ENCODE data around the gene CTPS2. TPM values are rescaled to one million over a fixed set of nuclear protein-coding genes. Genes with fewer than 3 reads are reported as not detected.
"Not testable (repeated sequence)": the region's sequence is repeated elsewhere in the genome, so short reads cannot be mapped to it uniquely, and the experiment has no call there.

CTPS2 gene
- total RNA-seq, 1 donor from 2014 or later: 16.4 TPM

GRCh38 chrX:16745102-16745501 lies 32.6 kb upstream of the CTPS2 start:
- TF ChIP-seq, protein P1, sequence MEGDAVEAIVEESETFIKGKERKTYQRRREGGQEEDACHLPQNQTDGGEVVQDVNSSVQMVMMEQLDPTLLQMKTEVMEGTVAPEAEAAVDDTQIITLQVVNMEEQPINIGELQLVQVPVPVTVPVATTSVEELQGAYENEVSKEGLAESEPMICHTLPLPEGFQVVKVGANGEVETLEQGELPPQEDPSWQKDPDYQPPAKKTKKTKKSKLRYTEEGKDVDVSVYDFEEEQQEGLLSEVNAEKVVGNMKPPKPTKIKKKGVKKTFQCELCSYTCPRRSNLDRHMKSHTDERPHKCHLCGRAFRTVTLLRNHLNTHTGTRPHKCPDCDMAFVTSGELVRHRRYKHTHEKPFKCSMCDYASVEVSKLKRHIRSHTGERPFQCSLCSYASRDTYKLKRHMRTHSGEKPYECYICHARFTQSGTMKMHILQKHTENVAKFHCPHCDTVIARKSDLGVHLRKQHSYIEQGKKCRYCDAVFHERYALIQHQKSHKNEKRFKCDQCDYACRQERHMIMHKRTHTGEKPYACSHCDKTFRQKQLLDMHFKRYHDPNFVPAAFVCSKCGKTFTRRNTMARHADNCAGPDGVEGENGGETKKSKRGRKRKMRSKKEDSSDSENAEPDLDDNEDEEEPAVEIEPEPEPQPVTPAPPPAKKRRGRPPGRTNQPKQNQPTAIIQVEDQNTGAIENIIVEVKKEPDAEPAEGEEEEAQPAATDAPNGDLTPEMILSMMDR (conservative IDR thresholded peaks at IDR 0.05; ENCODE audit: low read depth, low read length): no peak

DNA sequence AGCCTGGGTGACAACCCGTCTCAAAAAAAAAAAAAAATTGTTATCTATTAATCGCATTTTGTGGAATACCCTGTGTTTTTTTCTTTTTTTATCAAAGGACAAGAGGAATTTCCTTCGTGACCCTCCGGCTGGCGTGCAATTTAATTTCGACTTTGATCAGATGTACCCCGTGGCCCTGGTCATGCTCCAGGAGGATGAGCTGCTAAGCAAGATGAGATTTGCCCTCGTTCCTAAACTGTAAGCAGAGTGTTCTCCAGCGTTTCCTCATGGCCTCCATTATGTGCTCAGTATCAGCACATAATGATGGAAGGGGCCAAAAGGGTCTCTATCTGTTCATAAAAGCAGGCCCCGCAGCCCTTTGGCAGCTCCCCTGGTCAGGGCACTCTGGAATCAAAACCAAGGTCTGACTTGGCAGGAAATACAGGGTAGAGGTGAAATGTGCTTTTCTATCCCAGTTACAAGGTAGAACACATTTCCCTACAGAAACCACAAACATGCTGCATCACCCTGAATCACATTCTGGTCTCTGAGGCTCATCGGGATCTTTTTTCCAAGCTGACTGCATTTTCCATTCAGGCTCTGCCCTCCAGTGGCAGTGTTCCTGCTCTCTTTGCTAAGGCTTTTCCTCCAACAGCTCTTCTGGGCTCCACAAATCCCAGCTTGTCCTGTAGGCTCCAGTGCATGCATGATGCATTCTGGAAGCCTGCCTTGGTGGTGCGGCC lies 31.3 kb upstream of the CTPS2 start:
- H3K4me3 ChIP-seq (ENCODE audit: low read depth, low read length): no peak overlapping the region
- TF ChIP-seq, protein P1 (conservative IDR thresholded peaks at IDR 0.05; ENCODE audit: low read depth, low read length): peak; percentile 45
- DNase-seq (ENCODE audit: low read depth): no peak

More at GRCh38 chrX:16745102-16745501, 32.6 kb upstream of the CTPS2 start:
- DNase-seq (ENCODE audit: low read depth): no peak
- no peak overlapping the region for H3K4me3 ChIP-seq (ENCODE audit: low read depth, low read length)

GRCh38 chrX:16739574-16739973 lies 27.1 kb upstream of the CTPS2 start:
- DNase-seq (ENCODE audit: low read depth): no peak
- TF ChIP-seq, protein P1 (conservative IDR thresholded peaks at IDR 0.05; ENCODE audit: low read depth, low read length): no peak
- H3K4me3 ChIP-seq (ENCODE audit: low read depth, low read length): no peak overlapping the region

GRCh38 chrX:16737024-16737423 lies 24.6 kb upstream of the CTPS2 start:
- TF ChIP-seq, protein P1 (conservative IDR thresholded peaks at IDR 0.05; ENCODE audit: low read depth, low read length): no peak
- no peak overlapping the region for H3K4me3 ChIP-seq (ENCODE audit: low read depth, low read length)
- no peak for DNase-seq (ENCODE audit: low read depth)

GRCh38 chrX:16733013-16733412 lies 20.5 kb upstream of the CTPS2 start:
- TF ChIP-seq, protein P1 (conservative IDR thresholded peaks at IDR 0.05; ENCODE audit: low read depth, low read length): no peak
- no peak overlapping the region for H3K4me3 ChIP-seq (ENCODE audit: low read depth, low read length)

GRCh38 chrX:16730450-16730849 lies 18.0 kb upstream of the CTPS2 start:
- no peak for DNase-seq (ENCODE audit: low read depth)
- no peak overlapping the region for H3K4me3 ChIP-seq (ENCODE audit: low read depth, low read length)
- TF ChIP-seq, protein P1 (conservative IDR thresholded peaks at IDR 0.05; ENCODE audit: low read depth, low read length): no peak

More at GRCh38 chrX:16733013-16733412, 20.5 kb upstream of the CTPS2 start:
- no peak for DNase-seq (ENCODE audit: low read depth)

DNA sequence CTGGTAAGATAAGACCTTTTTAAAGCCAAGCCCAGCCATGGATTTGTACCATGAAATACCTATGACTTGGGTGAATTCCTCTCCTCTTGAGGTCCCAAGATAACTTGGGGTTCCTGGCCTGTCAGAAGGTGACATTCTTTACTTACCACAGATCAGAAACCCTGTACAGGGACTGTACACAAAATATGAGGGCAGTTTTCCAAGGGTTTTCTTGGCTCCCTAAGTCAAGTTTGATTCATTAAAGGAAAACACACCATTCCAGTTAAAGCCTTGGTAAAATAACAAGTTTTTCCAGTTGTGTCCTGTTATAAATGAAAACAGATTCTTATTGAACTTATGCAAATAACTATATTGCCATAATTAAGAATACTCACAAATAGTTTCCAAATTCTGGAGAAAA lies 15.2 kb upstream of the CTPS2 start:
- no peak overlapping the region for H3K4me3 ChIP-seq (ENCODE audit: low read depth, low read length)
- no peak for DNase-seq (ENCODE audit: low read depth)
- TF ChIP-seq, protein P1 (conservative IDR thresholded peaks at IDR 0.05; ENCODE audit: low read depth, low read length): no peak

DNA sequence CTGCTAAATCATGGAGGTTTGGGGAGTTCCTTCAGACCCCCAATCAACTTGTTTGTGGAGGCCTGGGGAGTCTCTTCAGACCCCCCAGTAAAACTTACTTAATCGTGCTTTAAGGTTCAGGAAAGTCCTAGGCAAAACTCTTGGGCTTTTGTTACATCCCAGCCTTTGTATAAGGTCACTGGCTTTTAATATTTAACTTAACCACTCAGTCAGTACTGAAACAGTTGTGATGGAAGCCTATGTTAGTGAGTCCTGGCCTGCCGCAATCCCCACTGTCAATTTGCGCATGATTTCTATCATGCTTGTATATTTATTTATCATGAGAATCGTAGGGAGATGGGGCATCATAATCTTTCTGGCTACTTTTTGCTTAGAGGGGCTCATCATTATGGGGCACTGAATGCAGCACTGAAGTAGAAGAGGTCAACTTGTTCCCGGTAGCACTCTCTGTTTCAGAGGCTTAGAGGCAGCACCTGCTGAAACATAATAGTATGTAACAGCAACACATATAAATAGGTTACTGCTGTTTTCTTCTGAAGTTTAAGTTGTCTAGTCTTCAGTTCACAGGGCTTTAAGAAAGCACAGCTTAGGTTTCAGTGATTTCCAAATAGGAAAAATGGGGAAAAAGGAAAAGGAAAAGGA lies 14.0 kb upstream of the CTPS2 start:
- not testable (repeated sequence) for DNase-seq (ENCODE audit: low read depth)
- H3K4me3 ChIP-seq (ENCODE audit: low read depth, low read length): peak overlapping the region; percentile 11
